Measurements from ENCODE around the gene OR4C11.

Gene OR4C11, protein sequence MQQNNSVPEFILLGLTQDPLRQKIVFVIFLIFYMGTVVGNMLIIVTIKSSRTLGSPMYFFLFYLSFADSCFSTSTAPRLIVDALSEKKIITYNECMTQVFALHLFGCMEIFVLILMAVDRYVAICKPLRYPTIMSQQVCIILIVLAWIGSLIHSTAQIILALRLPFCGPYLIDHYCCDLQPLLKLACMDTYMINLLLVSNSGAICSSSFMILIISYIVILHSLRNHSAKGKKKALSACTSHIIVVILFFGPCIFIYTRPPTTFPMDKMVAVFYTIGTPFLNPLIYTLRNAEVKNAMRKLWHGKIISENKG

DNA sequence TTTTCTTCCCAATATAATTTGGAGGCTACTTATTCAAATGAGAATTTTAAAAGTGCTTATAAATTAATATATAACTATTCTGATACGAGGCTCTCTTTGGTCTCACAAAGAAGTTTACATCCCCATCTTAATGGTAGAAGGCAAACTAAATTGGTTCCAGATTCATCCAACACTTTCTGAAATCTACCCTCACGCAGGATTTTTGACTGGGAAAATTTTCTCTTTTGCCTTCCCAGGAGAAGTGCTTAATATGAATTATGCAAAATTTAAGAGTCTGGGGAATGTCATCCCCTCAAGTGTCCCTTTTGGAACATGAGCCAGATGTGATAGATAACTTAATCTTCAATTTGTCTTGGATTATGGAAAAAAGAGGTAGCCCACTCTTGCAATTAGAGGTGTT, at the start of gene OR4C11:
TSS of gene OR4C11 (minus strand) at position 101 of the 400 bp plus-strand sequence. CDS start 3,272 bp downstream, outside the sequence.
- DNase-seq, result no peak

DNA sequence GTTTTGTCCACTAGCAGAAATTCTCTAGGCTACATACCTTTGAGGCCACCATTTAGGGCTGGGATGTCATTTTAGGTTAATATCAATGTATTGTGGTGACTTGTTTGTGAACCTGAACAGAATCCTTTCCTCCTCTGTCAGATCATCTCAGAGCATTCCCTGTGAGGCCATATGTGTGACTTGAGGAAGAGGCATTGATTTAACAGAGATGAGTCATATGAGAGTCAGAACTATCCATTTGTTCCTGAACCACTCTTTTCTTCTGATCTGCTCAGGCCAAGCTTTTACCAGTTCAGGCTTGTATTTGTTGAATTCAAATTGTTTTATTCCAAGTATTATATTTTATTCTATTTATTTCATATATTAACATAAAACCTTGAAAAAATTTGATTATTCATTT, 47.7 kb upstream of the OR4C11 start:
- no peak for DNase-seq

DNA sequence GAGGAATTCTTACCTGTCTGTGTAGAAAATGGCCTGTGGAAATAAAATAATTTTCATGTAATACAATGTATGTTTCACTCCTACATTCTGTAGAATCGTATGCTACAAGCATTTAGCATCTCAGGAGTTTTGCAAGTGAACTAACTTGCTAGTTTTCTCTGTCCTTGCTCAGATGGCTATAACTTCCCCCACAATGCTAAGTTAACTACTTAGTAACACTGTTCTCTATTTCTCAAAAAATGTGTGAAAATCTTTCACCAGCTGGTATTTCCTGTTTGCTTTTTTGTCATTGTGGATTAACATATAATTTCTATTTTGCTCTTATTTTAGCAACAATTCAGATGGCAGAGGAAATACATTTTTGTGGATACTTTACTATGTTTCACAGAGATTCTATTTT, 45.1 kb upstream of the OR4C11 start:
- no peak for DNase-seq

DNA sequence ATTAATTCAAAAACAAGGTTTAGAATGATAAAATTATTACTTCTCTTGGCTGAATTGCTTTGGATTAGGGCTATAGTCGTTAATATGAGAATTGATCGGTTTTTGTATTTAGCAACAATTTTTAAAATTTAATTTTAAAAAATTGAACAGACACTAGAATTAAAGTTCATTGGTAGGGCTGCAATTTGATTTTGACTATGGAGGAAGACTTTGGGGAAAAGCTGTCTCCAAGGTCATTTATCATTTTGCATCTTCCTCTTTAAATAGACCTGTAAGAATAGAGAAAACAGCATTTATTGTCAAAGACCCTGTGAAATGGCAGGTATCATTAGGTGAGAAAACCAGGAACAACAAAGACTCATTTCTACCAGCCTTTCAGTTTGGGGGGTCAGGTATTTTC, 40.6 kb upstream of the OR4C11 start, which contains the start of gene OR4S2:
TSS of gene OR4S2 (plus strand) at position 301 of the 400 bp plus-strand sequence. CDS start 2,577 bp downstream, outside the sequence.
- no peak for DNase-seq

DNA sequence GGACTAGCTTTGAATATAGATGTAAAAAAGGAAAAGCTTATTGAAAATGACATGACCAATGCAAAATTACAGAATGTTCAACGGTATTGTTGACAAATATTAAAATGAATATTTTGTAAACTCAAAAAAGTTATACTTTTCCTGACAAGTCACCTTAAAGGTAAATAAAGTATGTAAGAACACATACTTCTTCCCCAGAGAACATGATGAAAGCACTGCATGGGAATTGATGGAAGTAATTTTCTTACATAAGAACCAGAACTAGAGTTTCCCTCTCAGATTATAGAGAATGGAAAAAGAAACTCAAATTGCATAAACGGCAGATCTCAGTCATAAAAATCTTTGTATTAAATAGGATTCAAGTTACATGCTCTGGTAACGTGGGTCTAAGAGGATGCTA, 27.4 kb upstream of the OR4C11 start, which contains the start of gene OR4P4:
TSS of gene OR4P4 (plus strand) at position 301 of the 400 bp plus-strand sequence.
- DNase-seq, result no peak

DNA sequence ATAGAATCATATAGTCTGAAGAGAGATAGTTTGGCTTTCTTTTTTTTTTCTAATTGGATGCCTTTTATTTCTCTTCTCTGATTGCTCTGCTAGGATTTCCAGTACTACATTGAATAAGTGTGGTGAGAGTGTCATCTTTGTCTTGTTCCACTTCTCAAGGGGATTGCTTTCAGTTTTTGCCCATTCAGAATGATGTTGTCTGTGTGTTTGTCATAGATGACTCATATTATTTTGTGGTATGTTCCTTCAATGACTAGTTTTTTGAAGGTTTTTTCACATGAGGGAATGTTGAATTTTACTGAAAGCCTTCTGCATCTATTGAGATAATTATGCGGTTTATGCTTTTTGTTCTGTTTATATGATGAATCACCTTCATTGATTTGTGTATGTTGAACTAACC, 17.1 kb upstream of the OR4C11 start:
- DNase-seq, result no peak

DNA sequence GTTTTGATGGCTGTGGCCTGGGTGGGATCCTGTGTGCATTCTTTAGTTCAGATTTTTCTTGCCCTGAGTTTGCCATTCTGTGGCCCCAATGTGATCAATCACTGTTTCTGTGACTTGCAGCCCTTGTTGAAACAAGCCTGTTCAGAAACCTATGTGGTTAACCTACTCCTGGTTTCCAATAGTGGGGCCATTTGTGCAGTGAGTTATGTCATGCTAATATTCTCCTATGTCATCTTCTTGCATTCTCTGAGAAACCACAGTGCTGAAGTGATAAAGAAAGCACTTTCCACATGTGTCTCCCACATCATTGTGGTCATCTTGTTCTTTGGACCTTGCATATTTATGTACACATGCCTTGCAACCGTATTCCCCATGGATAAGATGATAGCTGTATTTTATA, 34.9 kb downstream of the OR4C11 start:
- no peak for DNase-seq

DNA sequence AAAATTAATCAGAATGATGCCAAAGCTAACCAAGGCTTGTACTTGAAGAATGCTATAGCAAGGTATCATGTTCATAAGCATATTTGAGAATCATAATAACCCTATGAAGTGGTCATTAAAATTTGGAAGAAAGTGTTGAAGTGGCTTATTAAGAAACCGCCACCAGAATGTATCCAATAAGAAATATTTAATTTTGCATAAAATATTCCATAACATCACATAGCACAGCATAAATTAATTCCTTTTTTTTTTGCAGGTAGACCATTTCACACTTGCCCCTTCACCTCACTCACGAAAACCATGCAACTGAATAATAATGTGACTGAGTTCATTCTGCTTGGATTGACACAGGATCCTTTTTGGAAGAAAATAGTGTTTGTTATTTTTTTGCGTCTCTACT, 35.6 kb downstream of the OR4C11 start, which contains the start of gene OR4C16:
TSS of gene OR4C16 (plus strand) at position 301 of the 400 bp plus-strand sequence. CDS start at position 301, 0 bp downstream.
- no peak for DNase-seq

DNA sequence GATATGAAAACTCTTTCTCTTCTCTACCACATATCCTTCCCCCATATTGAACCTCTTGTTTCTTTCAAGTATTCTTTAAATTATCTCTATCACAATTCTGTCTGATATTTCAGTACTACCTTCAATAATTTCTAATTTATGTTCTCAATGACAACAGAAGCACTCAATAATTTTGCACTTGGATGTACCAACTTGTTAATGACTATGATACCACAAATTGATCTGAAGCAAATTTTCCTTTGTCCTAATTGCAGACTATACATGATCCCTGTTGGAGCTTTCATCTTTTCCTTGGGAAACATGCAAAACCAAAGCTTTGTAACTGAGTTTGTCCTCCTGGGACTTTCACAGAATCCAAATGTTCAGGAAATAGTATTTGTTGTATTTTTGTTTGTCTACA, 53.3 kb downstream of the OR4C11 start, which contains the start of gene OR4C15:
TSS of gene OR4C15 (plus strand) at position 301 of the 400 bp plus-strand sequence. CDS start at position 301, 0 bp downstream.
- no peak for DNase-seq
